Measurements from ENCODE around the gene NCOR1. TPM values are rescaled to one million over a fixed set of nuclear protein-coding genes. Genes with fewer than 3 reads are reported as not detected.

NCOR1 gene
- total and polyA plus RNA-seq, 2 of the 8 experiments (the other 6 are each of a cell fraction or from before 2014, with no cell fraction given), result 65.4 to 142 TPM

- Histone ChIP-seq H3K56ac (replicated peaks; ENCODE audit: insufficient read length, low read depth, low read length) (no peak overlapping the region), H4K91ac (replicated peaks; ENCODE audit: insufficient read length, low read length) (no peak overlapping the region), H3K27ac (ENCODE audit: low read depth, low read length) (no peak overlapping the region), H3K36me3 (ENCODE audit: control insufficient read depth in 2 of 4, insufficient read depth in 4 of 4, low read length in 3 of 4) (peaks cover 0 to 24% (median 10%) of the 10 kb centered on the region in 4 experiments; a peak in 5 of 8 replicates), H3K4me1 (replicated peaks in 1 of 4; ENCODE audit: control insufficient read depth in 3 of 4, insufficient read depth in 4 of 4, low read length in 3 of 4) (no peaks in the 10 kb centered on the region), H2AFZ (ENCODE audit: low read length) (no peak overlapping the region), H3K14ac (ENCODE audit: insufficient read length) (no peak overlapping the region), H3K27me3 (replicated peaks in 1 of 4; ENCODE audit: control insufficient read depth in 3 of 4, extremely low read depth in 1 of 4, insufficient read depth in 3 of 4, low read length in 3 of 4) (no peaks in the 10 kb centered on the region), H3K9me3 (ENCODE audit: insufficient read depth in 2 of 2, low read depth in 1 of 2, low read length in 1 of 2) (peaks cover 0 to 8% of the 10 kb centered on the region in 2 experiments; a peak in 1 of 4 replicates), H4K20me1 (replicated peaks in 1 of 2; ENCODE audit: control insufficient read depth in 1 of 2, insufficient read depth in 2 of 2, low read length in 2 of 2) (no peaks in the 10 kb centered on the region), H4K8ac (ENCODE audit: extremely low read depth, insufficient read depth, low read length) (no peak overlapping the region; the same call in 1 of the 2 replicates), H2BK15ac (ENCODE audit: low read length) (no peak overlapping the region), H2AK5ac (ENCODE audit: low read depth, low read length) (no peak overlapping the region), H3K4ac (replicated peaks; ENCODE audit: insufficient read length, low read depth, low read length) (no peak overlapping the region), H3K23me2 (ENCODE audit: low read depth, low read length) (no peaks in the 10 kb centered on the region; the same call in 1 of the 2 replicates), H2BK120ac (replicated peaks; ENCODE audit: low read depth, low read length) (no peak overlapping the region), H3K79me2 (ENCODE audit: control insufficient read depth in 1 of 2, insufficient read depth in 2 of 2, low read length in 2 of 2) (no peaks in the 10 kb centered on the region), H2BK5ac (ENCODE audit: low read depth, low read length) (no peak overlapping the region), H3K9ac (replicated peaks in 1 of 4; ENCODE audit: extremely low read depth in 1 of 4, low read depth in 3 of 4, low read length in 3 of 4) (no peak overlapping the region), H3K23ac (ENCODE audit: insufficient read length) (no peak overlapping the region), H3K79me1 (ENCODE audit: low read depth, low read length) (no peaks in the 10 kb centered on the region), H2BK12ac (ENCODE audit: low read depth, low read length) (no peak overlapping the region), H2BK20ac (ENCODE audit: low read length) (no peak overlapping the region), H3K4me3 (ENCODE audit: extremely low read depth in 1 of 4, insufficient read depth in 2 of 4, low read depth in 3 of 4, low read length in 4 of 4) (no peak overlapping the region), H3K18ac (ENCODE audit: extremely low read depth, low read length) (no peak overlapping the region), H3K4me2 (ENCODE audit: insufficient read depth in 1 of 2, low read depth in 2 of 2, low read length in 2 of 2) (no peak overlapping the region), H4K5ac (ENCODE audit: insufficient read length, low read depth, low read length) (no peak overlapping the region)
- CTCF ChIA-PET (ENCODE audit: partially characterized antibody), result no interaction called here
- POLR2A ChIA-PET (ENCODE audit: partially characterized antibody), result no interaction called here
- no peak for DNase-seq (ENCODE audit: low read depth in 1 of 2, low spot score in 2 of 2)
- FAIRE-seq, result no peak
- WGBS, 2 experiments (ENCODE audit: extremely low coverage in 1 of 2, insufficient coverage in 1 of 2, insufficient read length in 1 of 2, insufficient replicate concordance in 2 of 2, low coverage in 1 of 2, low lambda C conversion rate in 2 of 2, missing lambda C conversion rate in 1 of 2), result 80% methylated on average over 4 of the region's 4 CpGs; no CpG with 5 or more reads in 1 of the 2 experiments
- TF ChIP-seq MAFK (IDR thresholded peaks at IDR 0.05; ENCODE audit: low read depth, low read length) (peak; percentile 77; the same call in 1 of the 2 replicates), CHD1 (IDR thresholded peaks at IDR 0.05; ENCODE audit: low read depth, low read length) (no peak), SP4 (IDR thresholded peaks at IDR 0.05; ENCODE audit: low read length) (no peak), BACH1 (IDR thresholded peaks at IDR 0.05; ENCODE audit: low read length) (peak; percentile 87)
Observed at GRCh38 chr17:16091773-16092172, 123.6 kb downstream of the NCOR1 start.
